Ishikawa (cell line): ENCODE measurements around the gene SHF.

Source experiments
- CEBPB ChIP-seq: IDR thresholded peaks from 2 replicates; pipeline ENCODE4 v1.6.1; 2012
- CREB1 ChIP-seq: IDR thresholded peaks from 2 replicates; pipeline ENCODE4 v1.6.1; 2012; ENCODE audit warnings: low read depth
- EGR1 ChIP-seq: IDR thresholded peaks from 2 replicates; pipeline ENCODE4 v1.6.1; 2012
- EP300 ChIP-seq: IDR thresholded peaks from 2 replicates; pipeline ENCODE4 v1.6.1; 2012; ENCODE audit warnings: borderline replicate concordance
- FOXM1 ChIP-seq: IDR thresholded peaks from 2 replicates; pipeline ENCODE4 v1.6.1; 2012; ENCODE audit warnings: low read depth, borderline replicate concordance
- NFIC ChIP-seq: IDR thresholded peaks from 2 replicates; pipeline ENCODE4 v1.6.1; 2012
- RAD21 ChIP-seq: IDR thresholded peaks from 2 replicates; pipeline ENCODE4 v1.6.1; 2012; ENCODE audit warnings: low read depth
- REST ChIP-seq: IDR thresholded peaks from 2 replicates; pipeline ENCODE4 v1.6.1; 2012; ENCODE audit warnings: low read depth, mild to moderate bottlenecking
- TAF1 ChIP-seq: IDR thresholded peaks from 2 replicates; pipeline ENCODE4 v1.6.1; 2012; ENCODE audit warnings: low read depth, mild to moderate bottlenecking
- TCF12 ChIP-seq: IDR thresholded peaks from 2 replicates; pipeline ENCODE4 v1.6.1; 2012; ENCODE audit warnings: low read depth
- TEAD4 ChIP-seq: IDR thresholded peaks from 2 replicates; pipeline ENCODE4 v1.6.1; 2012
- USF1 ChIP-seq: IDR thresholded peaks from 2 replicates; pipeline ENCODE4 v1.6.1; 2012
- YY1 ChIP-seq: IDR thresholded peaks from 2 replicates; pipeline ENCODE4 v1.6.1; 2012; ENCODE audit warnings: low read depth
- ZBTB7A ChIP-seq: IDR thresholded peaks from 2 replicates; pipeline ENCODE4 v1.6.1; 2012; ENCODE audit warnings: low read depth
- TF ChIP-seq, protein P1 (sequence below): IDR thresholded peaks from 2 replicates; pipeline ENCODE4 v1.6.1; 2012

The SHF gene

DNA sequence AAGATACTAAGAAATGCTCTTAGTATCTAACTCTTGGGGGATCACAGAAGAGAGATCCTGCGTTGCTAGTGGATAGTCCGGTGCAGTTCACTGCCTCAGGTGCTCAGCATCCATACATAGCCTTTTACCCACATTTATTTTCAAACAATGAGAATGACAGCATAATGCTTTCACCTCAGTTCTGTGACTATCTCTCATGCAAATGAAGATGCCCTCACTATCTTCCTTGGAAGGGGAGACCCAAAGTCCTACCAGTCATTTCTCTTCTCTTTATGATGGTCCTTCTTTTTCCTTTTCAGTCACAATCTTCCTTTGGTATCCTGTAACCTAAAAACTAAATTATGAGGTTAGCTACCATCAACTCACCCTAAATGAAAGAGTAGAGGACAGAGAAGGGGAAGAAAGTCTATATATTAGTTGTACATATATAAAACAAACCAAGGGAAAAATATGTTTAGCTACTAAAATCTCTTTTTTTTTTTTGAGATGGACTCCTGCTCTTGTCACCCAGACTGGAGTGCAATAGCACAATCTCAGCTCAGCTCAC is 33.4 kb upstream of the SHF start:
- TF ChIP-seq YY1 (no peak), CEBPB (no peak)

GRCh38 chr15:45212493-45212892 is 24.7 kb upstream of the SHF start:
- no peak for TF ChIP-seq EGR1
- TF ChIP-seq NFIC = no peak
- TF ChIP-seq CREB1 = no peak
- TF ChIP-seq TCF12 = no peak
- no peak for TF ChIP-seq ZBTB7A
- TF ChIP-seq TEAD4 = no peak
- TF ChIP-seq USF1 = no peak
- TF ChIP-seq CEBPB = no peak
- TF ChIP-seq RAD21 = no peak
- no peak for TF ChIP-seq YY1
- TF ChIP-seq, protein P1, sequence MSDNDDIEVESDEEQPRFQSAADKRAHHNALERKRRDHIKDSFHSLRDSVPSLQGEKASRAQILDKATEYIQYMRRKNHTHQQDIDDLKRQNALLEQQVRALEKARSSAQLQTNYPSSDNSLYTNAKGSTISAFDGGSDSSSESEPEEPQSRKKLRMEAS = no peak
- no peak for TF ChIP-seq REST
- no peak for TF ChIP-seq FOXM1
- no peak for TF ChIP-seq TAF1
- no peak for TF ChIP-seq EP300

DNA sequence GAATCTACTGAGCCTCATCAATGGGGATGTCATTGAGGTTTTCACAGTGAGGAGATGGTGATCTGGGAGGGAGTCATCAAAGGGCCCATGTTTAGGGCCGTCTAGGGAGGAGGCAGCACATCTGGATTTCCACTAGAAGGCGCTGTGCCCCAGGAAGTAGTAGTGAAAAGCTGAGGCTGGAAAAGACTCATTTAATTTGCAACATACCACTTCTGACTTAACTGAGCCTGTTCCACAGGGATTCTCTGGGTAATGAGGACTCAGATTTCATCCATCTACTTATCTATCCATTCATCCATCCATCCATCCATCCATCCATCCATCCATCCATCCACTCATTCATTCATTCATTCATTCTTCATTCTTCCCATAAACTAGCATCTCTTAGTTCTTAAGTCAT is 17.4 kb upstream of the SHF start:
- TF ChIP-seq TAF1 (no peak), EGR1 (no peak), RAD21 (peak; percentile 88), CREB1 (no peak)

DNA sequence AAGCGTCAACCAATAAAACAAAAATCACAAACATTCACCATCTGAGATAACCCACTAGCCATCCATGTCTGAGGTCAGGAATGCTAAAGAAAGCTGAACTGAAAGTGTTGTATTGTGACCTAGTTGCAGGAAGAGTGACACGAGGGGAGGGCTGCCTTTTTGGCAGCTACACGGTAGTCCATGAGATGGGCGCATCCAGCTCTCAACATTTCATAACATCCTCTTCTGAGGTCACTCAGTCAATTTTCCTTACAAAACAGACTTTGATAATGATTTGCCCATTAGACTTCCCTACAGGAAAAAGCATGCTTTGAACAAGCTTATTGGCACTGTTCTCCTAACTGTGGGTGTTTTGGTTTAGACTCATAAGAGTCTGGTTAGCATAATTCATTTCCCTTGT is 15.4 kb upstream of the SHF start:
- TF ChIP-seq CREB1 = no peak
- TF ChIP-seq CEBPB = no peak
- no peak for TF ChIP-seq TCF12
- TF ChIP-seq RAD21 = no peak
- TF ChIP-seq NFIC = no peak
- no peak for TF ChIP-seq TEAD4

DNA sequence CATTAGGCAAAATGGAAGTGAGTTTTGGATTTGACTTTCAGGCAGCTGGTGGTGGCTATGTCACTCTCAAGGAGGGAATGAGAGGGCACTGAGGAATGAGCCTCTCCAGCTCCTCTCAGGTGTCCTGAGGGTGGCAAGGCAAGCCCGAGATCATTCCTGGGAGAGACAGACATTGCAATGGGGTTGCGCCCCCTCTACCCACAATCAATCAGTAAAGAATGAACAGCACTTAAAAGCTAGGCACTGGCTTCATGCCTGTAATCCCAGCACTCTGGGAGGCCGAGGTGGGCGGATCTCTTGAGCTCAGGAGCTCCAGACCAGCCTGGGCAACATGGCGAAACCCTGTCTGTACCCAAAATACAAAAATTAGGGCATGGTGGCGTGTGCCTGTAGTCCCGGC is 14.1 kb upstream of the SHF start:
- TF ChIP-seq TAF1 (no peak), CEBPB (no peak), TEAD4 (no peak), YY1 (no peak), EP300 (no peak), NFIC (no peak), RAD21 (no peak), REST (no peak), ZBTB7A (no peak), CREB1 (no peak), EGR1 (no peak), FOXM1 (no peak), USF1 (no peak), TCF12 (no peak)
- TF ChIP-seq, protein P1 = no peak

DNA sequence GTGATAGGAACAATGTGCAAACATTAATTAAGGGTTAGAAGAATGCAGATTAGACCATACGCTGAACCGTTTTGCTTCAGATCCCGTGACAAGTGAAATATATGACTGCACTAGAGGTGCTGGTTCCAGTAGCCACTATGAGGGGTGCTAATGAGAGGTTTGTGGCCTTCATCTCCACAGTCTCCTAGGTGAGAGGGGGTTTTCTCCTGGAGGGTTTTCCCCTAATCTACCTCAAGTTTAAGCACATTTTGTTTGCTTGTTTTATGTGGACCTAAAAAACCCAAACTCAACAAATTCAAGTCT is 13.7 kb upstream of the SHF start:
- TF ChIP-seq TCF12 = no peak
- TF ChIP-seq EP300 = no peak
- no peak for TF ChIP-seq TAF1
- no peak for TF ChIP-seq YY1
- no peak for TF ChIP-seq CREB1
- no peak for TF ChIP-seq ZBTB7A
- TF ChIP-seq, protein P1 = no peak
- no peak for TF ChIP-seq TEAD4
- TF ChIP-seq FOXM1 = no peak
- no peak for TF ChIP-seq REST
